Raji (cell line): ENCODE data around the gene PRAC1.

Experiments used
- POLR2A ChIP-seq: IDR thresholded peaks from 2 replicates; pipeline ENCODE4 v1.6.1; 2011; ENCODE audit warnings: low read depth, low read length, control low read depth; ENCODE audit not compliant: insufficient read depth

The PRAC1 gene

DNA sequence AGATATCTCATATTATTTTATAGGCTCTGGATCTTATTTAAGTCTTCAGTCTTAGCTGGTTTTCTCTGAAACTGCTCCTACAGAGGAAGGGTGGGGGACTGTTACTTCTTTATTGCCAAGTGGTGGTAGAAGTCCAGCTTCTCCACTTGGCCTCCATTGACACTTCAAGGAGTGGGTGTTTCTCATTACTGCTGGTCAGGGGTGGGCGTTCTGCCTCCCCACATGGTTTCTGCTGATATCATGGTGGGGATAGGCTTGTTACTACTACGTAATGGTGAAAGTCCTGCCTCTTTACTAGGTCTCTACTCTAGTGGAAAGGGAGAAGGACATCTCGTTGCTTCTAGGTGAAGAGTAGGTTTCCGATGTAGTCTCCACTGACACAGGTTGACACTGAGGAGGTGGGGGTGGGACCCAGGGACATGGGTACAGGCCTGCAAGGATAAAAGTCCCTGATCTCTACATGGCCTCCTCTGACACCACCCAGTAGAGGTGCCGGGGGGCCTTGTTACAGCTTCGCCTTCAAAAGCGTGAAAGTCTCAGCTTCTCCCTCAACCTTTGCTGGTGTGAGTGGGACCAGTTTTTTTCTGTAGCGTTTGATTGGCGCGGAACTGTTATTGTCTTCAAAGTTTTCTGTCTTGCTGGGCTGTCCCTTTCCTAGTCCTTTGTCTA, 20.3 kb downstream of the PRAC1 start:
- no peak for TF ChIP-seq POLR2A

DNA sequence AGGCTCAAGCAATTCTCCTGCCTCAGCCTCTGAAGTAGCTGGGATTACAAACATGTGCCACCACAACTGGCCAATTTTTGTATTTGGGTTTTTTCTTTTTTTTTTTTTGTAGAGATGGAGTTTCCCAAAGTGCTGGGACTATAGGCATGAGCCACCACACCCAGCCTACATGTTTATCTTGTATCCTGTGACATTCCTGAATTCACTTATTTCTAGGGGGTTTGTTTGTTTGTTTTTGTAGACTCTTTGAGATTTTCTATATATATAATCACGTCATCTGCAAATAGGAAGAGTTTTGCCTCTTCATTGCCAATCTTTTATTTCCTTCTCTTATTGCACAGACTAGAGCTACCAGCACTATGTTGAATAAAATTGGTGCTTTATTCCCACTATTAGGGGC, 29.1 kb downstream of the PRAC1 start:
- TF ChIP-seq POLR2A = no peak

DNA sequence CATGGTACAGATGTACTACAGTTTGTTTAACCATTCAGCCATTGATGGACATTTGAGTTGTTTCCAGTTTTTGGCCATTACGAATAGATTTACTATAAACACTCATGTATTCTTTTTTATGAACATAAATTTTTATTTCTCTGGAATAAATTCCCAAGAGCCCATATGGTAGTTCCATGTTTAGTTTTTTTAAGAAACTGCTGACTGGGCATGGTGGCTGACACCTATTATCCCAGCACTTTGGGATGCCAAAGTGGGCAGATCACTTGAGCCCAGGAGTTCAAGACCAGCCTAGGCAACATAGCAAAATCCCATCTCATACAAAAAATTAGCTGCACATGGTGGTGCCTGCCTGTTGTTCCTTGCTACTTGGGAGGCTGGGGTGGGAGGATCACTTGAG, 30.3 kb downstream of the PRAC1 start:
- TF ChIP-seq POLR2A = no peak

DNA sequence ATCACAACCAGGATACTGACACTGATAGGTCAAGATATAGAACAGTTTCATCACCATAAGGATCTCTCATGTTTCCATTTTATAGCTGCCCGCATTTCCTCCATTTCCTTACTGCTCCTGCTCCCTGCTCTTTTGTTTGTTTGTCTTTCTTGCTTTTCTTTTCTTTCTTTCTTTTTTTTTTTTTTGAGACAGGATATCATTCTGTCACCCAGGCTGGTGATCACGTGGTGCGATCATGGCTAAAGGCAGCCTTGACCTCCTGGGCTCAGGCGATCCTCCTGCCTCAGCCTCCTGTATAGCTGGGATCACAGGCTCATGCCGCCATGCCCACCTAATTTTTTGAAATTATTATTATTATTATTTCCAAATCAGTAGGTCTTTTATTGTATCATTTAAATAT, 31.7 kb downstream of the PRAC1 start:
- no peak for TF ChIP-seq POLR2A

DNA sequence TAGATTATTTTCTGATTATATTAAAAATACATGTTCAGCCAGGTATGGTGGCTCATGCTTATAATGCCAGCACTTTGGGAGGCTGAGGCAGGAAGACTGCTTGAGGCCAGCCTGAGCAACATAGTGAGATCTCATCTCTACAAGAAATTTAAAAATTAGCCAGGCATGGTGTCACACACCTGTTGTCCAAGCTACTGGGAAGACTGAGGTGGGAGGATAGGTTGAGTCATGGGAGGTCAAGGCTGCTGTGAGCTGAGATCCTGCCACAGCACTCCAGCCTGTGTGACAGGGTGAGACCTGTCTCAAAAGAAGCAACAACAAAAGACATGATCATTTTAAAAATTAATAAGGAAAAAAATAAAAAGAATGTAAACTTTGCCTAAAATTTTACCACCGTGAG, 40.7 kb downstream of the PRAC1 start:
- TF ChIP-seq POLR2A = no peak

DNA sequence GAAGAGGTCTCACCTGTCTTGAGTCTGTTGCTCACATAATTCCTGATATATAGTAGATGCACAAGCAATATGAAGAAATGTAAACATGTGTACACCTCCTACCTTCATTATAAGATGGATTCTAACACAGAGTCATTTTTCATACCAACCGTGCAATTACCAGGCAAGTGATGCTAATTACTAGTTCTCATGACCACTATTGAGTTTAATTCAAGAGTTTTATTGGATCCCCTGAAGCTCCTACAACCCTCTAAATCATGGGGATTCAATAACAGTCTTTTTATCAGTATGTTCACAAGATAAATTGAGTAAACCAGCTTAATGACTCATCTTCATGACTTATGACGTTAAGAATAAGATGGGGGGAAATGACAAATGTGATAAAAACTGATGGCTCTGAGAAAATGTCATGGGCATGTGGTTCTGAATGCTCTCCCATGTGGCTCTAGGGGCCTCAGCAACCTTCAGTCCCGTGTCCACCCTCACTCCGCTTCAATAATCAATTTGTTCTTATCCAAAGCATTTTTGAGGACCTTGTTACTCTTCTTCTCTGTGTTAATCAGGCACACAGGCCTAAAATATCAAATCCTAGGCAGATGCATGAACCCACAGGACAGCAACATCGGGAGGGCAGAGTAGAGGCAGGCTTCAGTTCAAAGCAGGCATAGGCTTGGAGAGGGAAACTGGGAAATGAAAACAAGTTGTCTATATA, 42.8 kb downstream of the PRAC1 start:
- TF ChIP-seq POLR2A = no peak

DNA sequence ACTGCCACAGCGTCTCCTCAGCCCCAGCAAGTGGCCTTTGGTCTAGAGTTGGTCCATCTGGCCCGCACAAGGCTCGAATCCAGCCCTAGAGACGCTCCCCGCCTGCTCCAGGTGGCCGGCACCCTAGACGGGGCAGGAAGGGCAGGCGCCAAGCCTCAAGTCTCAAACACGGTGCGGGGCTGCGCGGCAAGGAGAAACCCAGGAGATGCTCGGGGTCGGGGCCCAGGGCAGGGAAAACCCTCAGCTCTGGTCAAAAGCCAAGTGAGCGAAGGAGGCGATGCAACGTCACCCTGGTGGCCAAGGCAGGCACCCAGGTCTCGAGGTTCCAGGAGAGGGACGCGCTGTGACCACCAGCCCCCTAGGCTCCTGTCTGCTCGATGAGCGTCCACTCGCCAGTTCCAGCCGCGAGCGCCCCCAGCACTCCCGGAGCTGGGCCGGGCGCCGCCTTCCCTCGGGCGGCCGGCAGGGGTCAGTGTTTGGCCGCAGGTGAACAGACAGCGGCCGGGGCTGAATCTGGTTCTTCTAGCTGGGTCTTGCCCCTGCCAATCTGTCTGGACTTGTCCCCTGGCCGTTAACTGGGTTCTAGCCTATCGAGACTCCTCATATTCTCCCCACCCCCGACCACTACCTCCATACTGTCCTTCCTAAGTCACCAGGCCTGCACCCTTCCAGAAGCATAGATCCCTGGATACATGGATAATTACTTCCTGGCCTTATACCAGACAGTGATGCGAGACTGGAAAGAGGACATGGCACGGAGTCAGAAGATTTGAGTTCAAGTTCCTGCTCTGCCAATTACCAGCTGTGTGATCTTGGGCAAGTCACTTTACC, 44.0 kb downstream of the PRAC1 start:
- TF ChIP-seq POLR2A = no peak

DNA sequence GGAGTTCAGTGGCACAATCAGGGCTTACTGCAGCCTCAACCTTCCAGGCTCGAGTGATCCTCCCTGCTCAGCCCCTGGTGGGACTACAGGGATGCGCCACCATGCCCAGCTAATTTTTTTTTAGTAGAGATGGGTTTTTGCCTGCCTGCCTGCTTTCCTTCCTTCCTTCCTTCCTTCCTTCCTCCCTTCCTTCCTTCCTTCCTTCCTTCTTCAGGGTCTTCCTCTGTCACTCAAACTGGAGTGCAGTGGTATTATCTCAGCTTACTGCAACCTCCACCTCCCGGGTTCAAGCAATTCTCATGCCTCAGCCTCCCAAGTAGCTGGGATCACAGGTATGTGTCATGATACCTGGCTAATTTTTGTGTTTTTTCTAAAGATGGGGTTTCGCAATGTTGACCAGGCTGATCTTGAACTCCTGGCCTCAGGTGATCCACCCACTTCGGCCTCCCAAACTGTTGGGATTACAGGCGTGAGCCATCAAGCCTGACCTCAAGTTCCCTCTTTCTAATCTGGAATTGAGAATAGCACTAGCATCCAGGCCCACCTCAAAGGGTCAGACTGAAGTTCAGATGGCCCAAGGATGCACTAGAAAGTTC, 45.3 kb downstream of the PRAC1 start:
- no peak for TF ChIP-seq POLR2A

DNA sequence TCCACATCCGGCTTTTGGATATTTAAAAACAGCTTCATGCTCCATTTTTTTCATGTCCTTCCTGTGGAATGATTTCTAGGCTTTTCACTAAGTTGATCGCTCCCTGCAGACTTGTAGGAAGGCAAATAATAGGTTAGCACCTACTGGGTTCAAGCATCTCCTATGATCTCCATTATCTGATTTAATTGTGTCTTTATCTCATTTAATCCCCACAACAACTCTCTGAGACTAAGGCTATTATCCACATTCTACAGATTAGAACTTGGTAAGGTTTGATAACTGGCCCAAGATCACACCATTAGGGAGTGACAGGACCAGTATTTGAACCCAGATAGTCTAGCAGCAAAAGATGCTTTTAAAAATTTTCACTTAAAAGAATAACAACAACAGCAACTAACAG, 50.0 kb downstream of the PRAC1 start:
- TF ChIP-seq POLR2A = no peak
